ENCODE results near the gene XYLT1.

The XYLT1 gene

GRCh38 chr16:17225541-17225940 lies 245.2 kb downstream of the XYLT1 start:
- DNase-seq (ENCODE audit: low read depth): no peak

DNA sequence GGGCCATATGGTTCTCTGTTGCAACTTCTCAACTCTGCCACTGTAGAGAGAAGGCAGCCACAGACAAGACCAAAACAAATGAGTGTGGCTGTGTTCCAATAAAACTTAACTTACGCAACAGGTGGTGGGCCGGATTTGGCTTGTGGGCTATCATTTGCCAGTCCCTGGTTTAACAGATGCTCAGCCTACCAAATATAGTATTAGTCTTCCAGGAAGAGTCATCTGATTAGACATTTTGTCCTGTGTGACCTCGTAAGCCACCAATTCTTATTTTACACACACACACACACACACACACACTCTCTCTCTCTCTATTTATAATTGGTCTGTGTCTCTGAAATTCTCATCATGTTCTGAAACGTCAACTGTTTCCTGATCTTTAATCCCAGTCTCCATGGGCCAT lies 245.9 kb downstream of the XYLT1 start:
- peak; percentile 78 for DNase-seq (ENCODE audit: low read depth)

- DNase-seq (ENCODE audit: low read depth): no peak
Observed at GRCh38 chr16:17224350-17224749, 246.4 kb downstream of the XYLT1 start.

DNA sequence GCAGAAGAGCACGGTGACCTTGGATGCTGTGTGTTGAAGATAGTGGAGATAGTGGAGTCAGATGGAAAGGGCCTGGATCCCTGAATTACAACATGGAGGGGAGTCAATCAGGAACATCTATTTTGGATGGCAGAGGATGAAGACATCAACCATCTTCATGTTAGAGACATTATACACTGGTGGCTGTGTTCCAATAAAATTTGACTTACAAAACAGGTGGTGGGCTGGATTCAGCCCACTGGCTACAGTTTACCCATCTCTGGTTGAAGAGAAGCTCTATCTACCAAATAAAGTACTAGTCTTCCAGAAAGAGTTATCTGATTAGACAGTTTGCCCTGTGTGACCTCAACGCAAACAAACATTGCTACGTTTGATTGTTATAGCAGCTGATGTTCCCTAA lies 247.2 kb downstream of the XYLT1 start:
- no peak for DNase-seq (ENCODE audit: low read depth)

- DNase-seq (ENCODE audit: low read depth): no peak
Observed at GRCh38 chr16:17222871-17223401, 247.8 kb downstream of the XYLT1 start.

GRCh38 chr16:17219991-17220390 lies 250.8 kb downstream of the XYLT1 start:
- no peak for DNase-seq (ENCODE audit: low read depth)

DNA sequence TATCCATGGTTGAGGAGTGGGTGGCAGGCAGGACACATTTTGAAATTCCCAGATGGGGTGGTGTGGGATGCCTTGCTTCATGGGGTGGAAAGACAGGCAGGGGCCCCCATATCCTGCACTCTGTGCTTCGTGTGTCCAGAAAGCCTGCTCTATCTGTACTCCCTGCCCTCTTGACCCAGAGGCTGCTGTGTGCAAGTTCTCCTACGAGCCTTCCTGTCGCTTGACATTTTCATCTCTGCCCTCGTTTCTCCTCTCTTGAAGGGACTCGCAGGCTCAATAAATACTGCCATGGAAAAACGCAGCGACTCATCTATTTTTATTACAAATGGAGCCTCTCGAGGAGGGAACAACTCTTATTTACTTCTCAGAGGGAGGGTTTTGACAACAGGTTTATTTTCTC lies 254.8 kb downstream of the XYLT1 start:
- no peak for DNase-seq (ENCODE audit: low read depth)

- DNase-seq (ENCODE audit: low read depth): no peak
Observed at GRCh38 chr16:17215306-17215705, 255.5 kb downstream of the XYLT1 start.

DNA sequence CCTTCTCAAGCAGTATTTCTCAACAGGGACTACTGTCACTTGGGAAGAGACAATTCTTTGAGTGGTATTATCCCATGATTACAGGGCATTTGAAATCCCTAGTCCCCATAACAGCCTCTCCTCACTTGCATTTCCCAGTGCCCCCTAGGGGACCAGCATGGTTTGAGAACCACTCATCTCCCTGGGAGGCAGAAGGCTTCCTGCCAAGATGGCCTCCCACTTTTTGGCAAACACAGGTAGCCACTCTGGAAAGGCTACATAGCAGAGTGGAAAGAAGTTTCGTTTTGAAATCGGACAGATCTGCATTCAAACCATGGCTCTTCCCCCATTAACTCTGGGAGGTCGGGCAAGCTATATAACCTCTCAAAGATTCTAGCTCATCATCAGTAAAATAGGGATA lies 256.8 kb downstream of the XYLT1 start:
- no peak for DNase-seq (ENCODE audit: low read depth)

- no peak for DNase-seq (ENCODE audit: low read depth)
Observed at GRCh38 chr16:17213025-17213424, 257.7 kb downstream of the XYLT1 start.

- no peak for DNase-seq (ENCODE audit: low read depth)
Observed at GRCh38 chr16:17212606-17213005, 258.2 kb downstream of the XYLT1 start.

DNA sequence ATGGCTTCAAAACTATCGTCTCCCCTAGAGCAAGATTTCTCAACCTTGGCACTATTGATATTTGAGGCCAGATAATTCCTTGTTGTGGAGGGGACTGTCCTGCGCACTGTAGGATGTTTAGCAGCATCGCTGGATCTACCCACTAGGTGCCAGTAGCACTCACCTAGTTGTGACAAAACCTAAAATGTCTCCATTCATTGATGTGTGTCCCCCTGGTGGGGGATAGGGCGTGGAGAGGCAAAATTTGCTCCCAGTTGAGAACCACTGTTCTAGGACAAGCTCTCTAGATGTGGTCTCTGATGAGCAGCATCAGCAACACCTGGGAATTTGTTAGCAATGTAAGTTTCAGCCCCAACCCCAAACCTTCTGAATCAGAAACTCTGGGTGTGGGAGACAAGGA lies 259.0 kb downstream of the XYLT1 start:
- DNase-seq (ENCODE audit: low read depth): no peak

DNA sequence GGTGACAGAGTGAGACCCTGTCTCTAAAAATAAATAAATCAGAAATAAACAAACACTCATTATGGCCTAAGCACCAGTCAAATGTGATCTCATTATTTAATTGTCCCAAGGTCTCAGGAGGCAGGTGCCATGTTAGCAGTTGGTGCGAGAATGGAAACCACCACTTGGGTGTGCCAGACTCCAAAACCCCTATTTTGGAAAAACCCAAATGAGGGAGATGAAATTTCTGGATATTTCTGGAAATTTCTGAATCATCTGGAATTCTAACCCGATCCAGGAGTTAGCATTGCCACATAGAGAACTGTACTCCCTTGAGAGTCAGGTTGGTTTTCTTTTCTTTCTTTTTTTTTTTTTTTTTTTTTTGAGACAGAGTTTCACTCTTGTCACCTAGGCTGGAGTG lies 264.0 kb downstream of the XYLT1 start:
- DNase-seq (ENCODE audit: low read depth): no peak

- peak; percentile 69 for DNase-seq (ENCODE audit: low read depth)
Observed at GRCh38 chr16:17205279-17206211, 265.2 kb downstream of the XYLT1 start.

GRCh38 chr16:17204644-17205043 lies 266.1 kb downstream of the XYLT1 start:
- no peak for DNase-seq (ENCODE audit: low read depth)

DNA sequence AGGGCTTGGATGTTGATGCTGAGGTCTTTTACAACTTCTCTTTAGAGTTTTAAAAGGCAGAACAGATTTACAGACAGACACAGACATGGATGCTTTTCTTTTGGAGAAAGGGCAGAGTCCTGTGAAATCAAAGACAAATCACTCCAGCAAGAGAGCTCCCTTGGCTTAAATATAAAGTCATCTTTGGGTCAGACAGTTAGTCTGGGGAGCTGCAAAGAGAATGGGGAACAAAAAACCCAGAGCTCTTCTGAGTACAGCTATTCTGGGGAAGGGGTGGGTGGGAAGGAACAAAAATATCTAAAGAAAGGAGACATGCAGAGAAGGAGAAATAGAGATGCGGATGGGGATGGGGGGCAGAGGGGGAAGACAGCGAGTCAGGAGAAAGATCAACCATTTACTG lies 266.6 kb downstream of the XYLT1 start:
- no peak for DNase-seq (ENCODE audit: low read depth)

- no peak for DNase-seq (ENCODE audit: low read depth)
Observed at GRCh38 chr16:17203424-17203823, 267.3 kb downstream of the XYLT1 start.

DNA sequence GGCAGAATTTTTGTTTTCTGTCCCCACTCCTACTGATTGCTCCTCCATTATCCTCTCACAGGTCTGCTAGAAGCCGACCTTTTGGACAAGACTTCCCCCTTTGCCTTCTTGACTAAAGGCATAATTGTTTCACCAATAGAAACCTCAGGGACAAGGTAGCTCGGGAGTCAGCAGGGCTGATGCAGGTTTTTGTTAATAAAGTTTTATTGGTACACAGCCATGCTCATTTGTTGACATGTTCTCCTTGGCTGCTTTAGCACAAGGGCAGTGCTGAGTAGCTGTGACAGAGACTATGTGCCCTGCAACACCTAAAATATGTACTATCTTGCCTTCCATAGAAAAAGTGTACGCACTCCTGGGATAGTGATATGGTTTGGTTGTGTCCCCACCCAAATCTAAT lies 271.6 kb downstream of the XYLT1 start:
- no peak for DNase-seq (ENCODE audit: low read depth)

DNA sequence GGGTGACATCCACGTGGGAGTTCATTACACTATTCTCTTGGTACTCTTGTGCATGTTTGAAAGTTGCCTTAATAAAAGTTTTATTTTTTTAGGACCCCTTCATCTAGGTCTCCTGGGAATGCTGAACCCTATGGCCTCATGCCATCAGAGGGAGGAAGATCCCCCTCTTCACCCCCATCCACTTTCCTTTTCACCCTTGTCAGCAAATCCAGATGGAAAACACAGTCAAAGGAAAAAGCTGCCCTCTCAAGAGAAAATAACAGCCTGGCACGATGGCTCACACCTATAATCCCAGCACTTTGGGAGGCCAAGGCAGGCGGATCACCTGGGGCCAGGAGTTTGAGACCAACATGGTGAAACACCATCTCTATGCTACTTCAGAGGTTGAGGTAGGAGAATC lies 274.2 kb downstream of the XYLT1 start:
- no peak for DNase-seq (ENCODE audit: low read depth)

GRCh38 chr16:17194190-17194780 lies 276.5 kb downstream of the XYLT1 start:
- DNase-seq (ENCODE audit: low read depth): peak; percentile 5

- no peak for DNase-seq (ENCODE audit: low read depth)
Observed at GRCh38 chr16:17193566-17194100, 277.1 kb downstream of the XYLT1 start.

- DNase-seq (ENCODE audit: low read depth): no peak
Observed at GRCh38 chr16:17184026-17184425, 286.7 kb downstream of the XYLT1 start.
